Myocyte (in vitro differentiated cells): ENCODE results near the gene AGBL5. TPM values are rescaled to one million over a fixed set of nuclear protein-coding genes. Genes with fewer than 3 reads are reported as not detected.
A peak's percentile ranks its signal among the peaks of the same experiment; 100 is the strongest.

ENCODE experiments used
- DNase-seq: peaks from one replicate; pipeline ENCODE4 v3.0.0-alpha.2; 2012; ENCODE audit warnings: low read depth
- total RNA-seq: library from RNA; depleted of rRNA; stranded (reverse); fragments of >200 nt; gene quantifications from 2 replicates; pipeline ENCODE4 v1.2.3, GENCODE V29; 2014

The AGBL5 gene
- total RNA-seq, 1 donor from 2014 or later, result 17.8 TPM

DNA sequence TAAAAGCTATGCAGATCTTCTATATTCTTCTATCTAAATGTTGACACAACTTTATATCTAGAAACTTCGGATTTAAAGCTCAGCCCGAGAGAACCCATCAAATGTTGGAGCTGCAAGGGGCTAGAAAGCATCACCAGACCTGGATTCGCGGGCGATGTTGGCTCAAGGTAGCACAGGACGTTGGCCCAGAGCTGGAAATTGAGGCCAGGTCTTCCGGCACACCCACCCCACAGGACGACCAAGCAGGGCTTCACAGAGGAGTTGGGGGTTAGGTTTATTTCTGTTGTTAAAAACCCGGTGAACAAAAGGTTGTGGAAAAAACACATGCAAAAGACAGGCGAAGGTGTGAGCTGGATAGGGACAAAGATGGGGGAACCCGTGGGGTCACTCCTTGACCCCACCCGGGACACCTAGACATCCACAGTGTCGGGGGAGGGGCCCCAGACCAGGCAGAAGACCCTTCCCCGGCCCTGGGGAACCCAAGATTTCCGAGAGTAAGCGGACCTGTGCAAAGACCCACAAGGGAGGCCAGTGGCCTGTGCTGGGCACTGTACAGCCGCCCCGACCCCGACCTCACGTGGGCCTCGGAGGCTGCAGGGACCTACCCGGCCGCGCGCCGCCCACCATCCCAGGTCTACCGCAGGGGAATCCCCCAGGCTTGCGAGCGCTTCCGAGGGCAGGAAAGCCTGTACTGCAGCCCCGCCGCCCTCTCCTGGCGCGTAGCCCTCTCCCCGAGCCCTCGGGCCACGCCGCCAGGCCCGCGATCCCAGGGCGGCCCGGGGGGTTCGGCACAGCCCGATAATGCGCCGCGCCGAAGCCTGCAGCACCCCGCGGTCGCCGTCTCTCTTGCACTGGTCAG is 1.8 kb upstream of the AGBL5 start:
- no peak for DNase-seq

DNA sequence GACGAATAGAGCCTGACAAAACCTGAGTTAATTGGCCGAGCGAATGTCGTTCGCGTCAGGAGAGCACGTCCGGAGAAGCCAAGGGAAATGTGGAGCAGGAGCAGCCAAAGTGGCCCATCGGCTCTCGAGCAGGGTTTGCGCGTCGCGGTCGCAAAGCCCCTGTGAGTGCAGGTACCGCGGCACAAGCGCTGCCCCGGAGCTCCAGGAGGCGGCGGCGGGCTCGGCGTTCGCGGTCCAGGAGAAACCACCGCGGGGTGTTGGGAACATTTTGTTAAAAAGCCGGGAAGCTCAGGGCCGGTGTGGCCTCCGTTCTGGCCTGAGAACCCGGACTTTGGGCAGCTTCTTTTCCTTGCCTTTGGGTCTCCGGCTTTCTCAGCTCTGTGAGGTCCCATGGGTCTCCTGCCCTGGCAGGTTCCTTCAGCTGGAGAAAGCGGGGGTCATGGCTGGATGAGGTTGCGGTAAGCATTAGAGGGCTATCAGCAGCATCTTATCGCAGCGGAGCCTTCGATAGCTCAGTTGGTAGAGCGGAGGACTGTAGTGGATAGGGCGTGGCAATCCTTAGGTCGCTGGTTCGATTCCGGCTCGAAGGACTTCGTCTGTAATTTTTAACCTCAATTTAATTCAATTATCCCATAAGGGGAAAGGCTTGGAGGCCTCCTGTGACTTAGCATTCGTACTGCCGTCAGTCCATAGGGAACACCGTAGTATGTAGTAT is 1.0 kb upstream of the AGBL5 start:
- no peak for DNase-seq

DNA sequence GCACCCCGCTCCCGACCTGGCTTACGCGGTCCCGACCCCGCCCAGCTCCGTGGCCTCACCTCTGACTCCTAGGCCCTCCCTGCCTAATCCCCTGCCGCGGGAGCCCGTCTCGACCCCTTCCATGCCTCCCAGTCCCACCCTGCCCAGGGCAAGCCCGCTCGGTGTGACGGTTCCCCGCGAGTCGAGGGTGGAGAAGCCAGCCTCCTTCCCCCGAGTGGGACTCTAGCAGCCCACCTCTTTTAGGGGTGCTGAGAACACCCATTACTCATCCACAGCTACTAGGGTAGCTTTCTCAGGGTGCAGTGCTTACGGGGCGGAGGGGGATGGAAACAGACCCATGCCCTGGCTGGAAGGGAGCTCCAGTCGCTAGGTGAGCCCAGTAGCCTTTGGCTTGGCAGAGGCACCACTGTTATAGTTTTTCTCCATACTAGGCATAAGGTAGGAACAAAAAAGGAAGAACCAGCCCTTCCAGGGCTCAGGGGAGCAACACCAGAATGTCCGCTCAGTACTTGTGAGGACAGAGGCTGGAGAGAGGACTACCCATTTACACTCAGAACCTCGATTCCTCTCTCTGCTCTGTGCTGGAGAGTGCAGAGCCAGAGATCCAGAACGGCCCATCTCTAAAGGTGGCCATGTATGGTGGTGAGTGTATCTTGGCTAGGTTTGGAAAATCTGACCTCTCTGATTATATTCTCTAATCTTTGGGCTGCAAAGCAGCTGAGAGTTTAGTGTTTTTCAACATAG is 606 bp downstream of the AGBL5 start:
- peak; percentile 8 for DNase-seq

DNA sequence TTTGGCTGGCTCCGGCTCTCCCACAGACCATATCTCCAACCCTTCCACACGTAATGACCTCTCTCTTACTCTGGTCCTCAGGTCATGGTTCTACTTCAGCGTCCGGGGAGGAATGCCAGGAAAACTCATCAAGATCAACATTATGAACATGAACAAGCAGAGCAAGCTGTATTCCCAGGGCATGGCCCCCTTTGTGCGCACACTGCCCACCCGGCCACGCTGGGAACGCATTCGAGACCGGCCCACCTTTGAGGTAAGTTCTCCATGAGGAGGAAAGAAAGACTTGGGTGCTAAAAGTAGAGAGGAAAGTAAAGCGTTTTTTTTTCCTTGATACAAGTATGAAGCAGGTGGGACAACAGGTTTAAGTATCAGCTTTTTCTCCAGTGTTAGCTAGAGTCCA is 1.9 kb downstream of the AGBL5 start:
- no peak for DNase-seq

DNA sequence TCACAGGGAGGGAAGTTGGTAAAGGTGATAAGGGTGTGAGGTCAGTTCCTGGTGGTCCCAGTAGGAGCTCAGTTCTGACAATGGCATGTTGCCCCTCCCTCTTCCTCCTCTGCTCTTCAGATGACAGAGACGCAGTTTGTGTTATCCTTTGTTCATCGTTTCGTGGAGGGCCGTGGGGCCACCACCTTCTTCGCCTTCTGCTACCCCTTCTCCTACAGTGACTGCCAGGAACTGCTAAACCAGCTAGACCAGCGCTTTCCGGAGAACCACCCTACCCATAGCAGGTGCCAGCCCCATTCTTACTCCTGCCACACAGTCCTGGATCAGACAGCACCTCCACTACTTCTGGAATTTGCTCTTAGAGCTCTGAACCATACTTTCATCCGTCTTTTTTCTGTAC is 2.3 kb downstream of the AGBL5 start:
- no peak for DNase-seq

DNA sequence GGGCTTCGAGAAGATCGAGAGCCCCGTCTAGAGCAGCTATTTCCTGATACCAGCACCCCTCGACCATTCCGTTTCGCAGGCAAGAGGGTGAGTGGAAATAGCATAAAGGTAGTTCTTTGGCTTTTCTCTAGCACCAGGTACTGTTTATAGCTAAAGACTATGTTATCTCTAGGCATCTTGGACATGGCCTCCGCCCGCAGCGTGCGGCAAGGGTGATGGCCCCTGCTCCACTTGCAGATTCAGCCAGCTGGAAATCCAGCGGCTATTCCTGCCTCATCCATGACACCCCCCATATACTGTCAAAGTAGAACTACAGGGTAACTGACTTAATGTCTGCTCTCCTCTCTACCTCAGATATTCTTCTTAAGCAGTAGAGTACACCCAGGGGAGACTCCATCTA is 3.3 kb downstream of the AGBL5 start:
- no peak for DNase-seq

DNA sequence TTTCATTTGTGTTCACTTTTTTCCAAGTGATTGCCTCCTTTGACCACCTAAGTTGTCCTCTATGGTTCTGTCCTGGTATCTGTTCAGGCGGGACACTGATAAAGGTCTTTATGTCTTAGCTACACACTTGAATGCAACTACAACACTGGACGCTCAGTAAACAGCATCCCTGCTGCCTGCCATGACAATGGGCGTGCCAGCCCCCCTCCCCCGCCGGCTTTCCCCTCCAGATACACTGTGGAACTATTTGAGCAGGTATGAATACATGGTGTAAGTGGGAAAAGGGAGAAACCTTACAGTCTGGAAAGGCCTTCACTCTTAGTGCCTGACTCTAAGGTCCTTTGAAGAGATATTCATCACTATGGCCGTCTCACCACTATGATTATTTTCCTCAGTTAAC is 5.7 kb downstream of the AGBL5 start:
- DNase-seq, result no peak

DNA sequence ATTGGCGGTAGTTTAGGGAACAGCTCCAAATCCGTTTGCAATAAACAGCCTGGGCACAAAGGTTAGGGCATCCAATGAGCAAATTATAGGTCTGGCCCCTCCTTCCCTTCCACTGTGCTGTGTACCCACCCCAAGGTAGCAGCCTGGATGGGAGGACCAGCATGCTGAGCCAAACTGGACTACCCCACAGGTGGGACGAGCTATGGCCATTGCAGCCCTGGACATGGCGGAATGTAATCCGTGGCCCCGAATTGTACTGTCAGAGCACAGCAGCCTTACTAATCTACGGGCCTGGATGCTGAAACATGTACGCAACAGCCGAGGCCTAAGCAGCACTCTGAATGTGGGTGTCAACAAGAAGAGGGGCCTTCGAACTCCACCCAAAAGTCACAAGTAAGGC is 6.7 kb downstream of the AGBL5 start:
- no peak for DNase-seq

DNA sequence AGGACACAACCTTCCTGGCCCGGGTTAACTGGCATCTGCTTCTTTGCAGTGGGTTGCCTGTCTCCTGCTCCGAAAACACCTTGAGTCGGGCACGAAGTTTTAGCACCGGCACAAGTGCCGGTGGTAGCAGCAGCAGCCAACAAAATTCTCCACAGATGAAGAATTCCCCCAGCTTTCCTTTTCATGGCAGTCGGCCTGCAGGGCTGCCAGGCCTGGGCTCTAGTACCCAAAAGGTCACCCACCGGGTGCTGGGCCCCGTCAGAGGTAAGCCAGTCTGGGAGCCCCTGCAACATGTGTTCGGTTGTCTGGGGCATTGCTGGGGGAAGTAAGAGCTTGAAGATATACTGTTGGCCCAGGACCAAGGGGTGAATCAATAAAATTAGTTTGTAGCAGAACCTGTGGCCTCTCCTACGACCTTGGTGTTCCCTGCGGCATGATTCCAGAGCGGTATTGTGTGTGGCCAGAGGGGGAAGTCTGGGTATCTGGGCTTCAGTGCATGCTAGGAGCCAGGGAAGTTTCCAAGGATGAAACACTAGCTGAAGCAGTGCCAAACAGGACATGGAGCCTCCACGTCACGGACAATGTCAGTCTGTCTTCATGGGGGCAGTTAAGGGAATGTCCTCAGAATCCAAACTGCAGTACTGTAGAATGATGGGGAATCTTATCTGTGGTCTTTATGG is 7.8 kb downstream of the AGBL5 start:
- no peak for DNase-seq

DNA sequence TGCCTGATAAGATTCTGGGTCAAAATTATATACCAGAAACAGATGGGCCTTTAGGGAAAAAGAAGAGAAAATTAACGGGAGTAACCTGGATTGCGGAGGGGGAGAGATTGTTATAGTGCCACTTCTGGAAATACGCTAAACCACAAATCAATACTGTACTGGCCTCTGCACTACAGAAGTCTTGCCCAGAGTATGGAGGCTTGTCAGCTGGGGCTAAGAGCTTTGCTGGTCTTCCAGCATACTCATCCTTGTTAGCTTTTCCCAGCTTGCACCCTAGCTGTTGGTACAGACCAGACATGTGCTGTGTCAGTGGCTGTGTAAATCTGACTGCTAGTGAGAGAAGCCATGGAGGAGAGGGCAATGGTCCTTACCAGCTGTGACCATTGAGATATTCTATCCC is 8.9 kb downstream of the AGBL5 start:
- no peak for DNase-seq

DNA sequence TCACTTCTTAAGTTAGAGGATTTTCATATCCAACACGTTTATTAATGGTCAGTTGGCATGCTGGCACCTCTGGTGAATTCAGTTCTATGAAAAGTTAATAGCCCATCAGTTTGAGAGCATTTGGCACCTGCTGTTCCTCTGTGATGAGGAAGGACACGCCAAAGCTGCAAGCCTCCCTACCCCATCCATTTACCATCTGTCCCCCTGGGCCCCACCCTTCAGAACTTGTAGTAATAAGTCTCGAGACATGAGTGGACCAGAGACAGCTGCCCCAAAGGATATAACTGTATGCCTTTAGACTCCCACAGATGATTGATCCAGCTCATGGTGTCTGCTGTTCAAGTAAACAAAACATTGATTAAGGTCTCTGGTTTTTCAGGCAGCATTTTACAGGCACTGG is 13.7 kb downstream of the AGBL5 start:
- no peak for DNase-seq

DNA sequence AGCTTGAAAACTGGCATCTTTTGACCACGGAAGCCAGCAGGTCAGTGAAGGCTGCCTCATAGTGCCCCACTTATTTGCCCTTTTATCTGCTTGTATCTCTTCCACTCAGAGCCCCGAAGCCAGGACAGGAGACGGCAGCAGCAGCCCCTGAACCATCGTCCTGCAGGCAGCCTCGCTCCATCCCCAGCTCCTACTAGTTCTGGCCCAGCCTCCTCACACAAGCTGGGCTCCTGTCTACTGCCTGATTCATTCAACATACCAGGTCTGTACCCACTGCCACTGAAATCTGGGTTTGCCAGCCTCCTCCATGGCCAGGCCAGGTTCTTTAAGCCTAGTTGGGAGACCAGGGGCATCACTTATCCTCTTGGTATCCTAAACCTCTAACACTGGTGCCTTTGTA is 15.9 kb downstream of the AGBL5 start:
- DNase-seq, result no peak

DNA sequence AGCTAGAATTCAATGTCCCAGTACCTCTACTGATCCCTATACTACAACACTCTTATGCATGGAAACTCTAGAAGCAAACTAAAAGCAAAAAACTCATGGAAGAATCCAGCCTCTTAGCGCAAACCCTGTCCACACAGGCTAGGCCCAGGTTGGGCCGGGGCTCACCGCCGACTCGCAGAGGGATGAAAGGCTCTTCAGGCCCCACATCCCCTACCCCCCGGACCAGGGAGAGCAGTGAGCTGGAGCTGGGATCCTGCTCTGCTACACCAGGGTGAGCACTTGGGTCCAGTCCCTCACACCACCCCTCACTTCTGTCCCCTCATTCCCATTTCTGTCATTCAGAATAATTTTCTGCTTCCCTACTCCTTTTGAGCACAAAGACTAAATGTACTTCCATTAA is 18.0 kb downstream of the AGBL5 start:
- no peak for DNase-seq

DNA sequence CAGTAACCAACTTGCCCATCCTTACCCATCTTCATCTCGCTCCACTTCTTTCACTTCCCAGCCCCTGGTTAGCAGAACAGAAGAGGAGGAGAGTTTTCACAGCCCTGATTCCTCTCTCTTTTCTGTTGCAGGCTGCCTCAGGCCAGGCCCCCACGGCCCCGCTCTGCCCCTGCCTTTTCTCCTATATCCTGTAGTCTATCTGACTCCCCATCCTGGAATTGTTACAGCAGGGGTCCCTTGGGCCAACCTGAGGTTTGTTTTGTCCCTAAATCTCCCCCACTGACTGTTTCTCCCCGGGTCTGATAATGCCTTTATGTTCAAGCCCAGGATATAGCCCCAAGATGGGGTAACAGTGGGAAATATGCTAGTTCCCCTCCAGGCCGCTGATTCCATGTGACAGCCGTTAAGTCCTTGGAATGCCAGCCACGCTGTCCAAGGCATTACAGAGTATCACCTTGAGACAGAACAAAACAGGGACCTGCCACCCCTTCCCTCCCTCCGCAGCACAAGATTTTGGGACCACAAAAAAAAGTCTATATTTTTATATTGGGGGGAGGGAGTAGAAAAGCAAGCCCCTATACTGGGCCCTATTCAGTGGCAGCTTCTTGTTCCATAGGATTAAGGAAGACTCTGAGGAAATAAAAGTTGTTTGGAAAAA is 18.6 kb downstream of the AGBL5 start:
- no peak for DNase-seq

DNA sequence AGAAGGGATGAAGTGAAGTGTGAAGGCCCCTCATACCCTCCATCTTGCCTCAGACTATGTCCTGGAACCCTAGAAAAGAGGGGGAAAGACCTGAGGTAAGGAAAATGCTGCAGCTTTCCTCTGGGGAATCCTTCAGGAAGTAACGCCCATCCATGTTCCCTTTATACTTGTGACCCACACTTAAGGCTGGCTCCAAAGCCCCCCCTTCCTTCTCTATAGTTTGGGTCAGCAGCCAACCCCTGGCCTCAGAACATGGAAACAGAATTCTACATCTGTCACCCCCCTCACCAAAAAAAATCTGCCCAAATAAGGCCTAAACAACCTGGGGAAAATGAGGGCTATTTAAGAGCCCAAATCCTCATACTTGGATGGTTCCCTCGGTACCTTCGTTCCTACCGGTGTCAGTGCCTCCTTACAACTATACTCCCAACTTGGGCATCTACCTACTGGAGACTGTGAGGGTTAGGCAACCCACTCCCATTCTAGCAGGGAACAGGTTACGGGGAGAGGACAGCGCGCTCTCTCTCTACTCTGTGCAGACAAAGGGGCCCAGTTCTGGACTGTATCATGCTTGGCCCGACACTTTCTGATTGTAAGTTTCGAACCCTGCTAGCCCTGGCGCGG is 19.3 kb downstream of the AGBL5 start:
- DNase-seq, result no peak

DNA sequence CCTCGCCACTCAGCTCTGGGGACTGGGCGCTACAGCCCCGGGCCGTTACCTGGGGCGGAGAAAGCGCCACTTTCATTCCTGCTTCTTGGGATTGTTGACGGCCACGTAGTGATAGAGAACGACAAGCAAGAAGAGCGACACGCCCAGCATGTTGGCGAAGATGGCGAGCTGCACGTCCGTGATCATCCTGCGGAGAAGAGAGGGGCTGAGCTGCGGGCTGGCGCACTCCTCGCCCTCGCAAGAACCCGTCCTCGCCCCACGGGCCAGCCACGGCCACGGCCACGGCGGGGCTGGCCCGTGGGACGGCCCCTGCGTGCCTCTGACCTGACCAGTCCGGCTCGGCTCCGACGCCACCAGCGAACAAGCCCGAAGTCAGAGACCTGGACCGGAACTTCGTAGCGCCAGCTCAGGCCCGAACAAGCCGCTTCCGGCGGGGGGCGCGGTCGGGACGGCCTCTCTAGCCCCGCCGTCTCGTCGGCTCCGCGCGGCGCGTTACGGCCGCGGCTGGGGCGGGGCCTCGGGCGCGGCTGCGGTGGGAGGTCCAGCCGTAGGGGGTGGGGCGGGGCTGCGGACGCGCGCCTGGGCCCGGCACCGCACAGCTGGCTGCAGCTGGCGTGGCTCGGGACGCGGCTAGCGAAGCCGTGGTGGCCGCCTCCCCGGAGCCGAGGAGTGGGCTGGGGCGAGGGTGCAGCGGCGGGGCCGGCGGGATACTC is 20.0 kb downstream of the AGBL5 start, which contains the start of gene OST4:
Gene OST4, minus strand, starts transcription at position 378 of the 713 bp plus-strand sequence.
- peak; percentile 93 for DNase-seq

DNA sequence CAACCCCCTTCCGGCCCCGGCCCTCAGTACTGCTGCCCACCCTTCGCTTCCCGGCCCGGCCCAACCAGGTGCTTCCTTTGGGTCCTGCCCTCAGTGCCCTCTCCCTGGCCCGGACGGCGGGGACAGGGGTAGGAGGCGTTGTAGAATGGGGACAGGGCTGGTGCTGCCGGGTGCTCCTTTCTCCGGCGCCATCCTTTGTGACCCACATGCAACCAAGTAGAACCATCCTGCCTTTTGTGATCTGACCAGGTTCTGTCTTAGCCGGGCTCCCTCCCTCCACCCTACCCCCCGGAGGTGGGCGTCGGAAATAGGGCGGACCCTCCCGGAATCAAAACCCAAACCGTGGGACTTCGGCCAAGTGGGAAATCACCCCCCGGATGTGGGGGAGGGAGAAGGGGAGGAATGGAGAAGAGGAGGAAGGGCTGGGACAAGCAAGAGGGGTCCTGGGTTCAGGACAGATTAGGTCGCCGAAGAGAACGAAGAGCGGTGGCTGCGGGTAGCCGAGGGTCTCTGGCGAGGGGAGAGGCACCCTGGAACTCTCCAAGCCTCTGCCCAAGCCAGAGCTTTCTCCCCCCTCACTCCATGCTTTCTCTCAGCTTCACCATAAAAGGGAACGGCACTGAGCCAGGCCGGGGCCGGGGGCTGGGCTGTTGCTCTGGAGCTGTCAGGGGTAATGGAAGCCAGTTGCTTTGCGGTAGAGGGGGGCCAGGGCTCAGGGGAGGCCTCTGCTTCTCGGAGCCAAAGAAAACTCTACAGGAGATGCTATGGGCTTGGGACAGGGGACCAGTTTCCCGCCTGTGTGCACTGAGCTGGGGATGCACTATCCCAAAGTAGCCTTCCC is 20.7 kb downstream of the AGBL5 start:
- no peak for DNase-seq

DNA sequence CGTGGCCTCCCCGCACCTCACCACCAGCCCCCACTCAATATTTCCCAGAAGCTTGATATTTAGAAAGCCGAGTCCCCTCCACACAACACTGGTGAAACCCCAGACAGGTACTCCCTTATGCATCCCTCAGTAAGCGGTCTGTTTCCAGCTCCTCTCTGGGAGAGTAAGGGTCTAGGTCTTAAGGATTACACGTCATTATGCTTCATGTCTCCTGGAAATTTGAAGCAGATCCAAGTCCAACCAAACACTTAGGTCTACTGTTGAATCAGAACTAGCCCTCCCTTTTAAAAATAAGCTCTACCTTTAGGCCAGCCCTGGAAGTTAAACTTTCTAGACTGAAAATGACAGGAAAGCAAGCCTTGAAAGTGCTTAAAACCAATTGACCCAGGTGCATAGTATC is 21.5 kb downstream of the AGBL5 start:
- DNase-seq, result no peak

DNA sequence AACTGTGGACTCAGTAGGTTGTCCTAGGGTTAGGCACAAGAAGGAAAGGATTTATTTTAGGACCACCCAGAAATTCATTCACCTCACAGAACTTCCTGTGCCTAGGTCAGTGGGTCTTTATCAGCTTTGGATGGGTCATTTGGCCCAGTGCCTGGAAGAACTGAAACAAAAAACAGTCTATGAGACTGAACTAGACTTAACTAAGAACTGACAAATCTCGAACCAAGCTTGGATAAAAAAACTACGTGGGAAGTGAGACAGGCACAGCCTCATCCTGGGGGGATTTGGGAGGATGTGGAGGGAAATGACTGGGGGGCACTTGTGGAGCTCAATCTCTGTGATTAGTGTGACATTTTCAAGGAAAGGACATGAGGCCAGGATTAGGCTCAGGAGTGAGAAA is 22.3 kb downstream of the AGBL5 start:
- no peak for DNase-seq
